Subcutaneous abdominal adipose tissue (tissue), 5 donors: ENCODE results near the gene CNTNAP2.
"Not testable (repeated sequence)": the region's sequence is repeated elsewhere in the genome, so short reads cannot be mapped to it uniquely, and the experiment has no call there.

ENCODE experiments used
- H3K27ac ChIP-seq: one replicate; pipeline ENCODE4 v1.7.0; 2013; ENCODE audit warnings: low read depth, mild to moderate bottlenecking, inconsistent platforms, low read length, moderate library complexity
- H3K27me3 ChIP-seq, 5 donors: one replicate each; pipeline ENCODE4 v1.7.0; 2013; ENCODE audit warnings: low read length in 5 of 5, inconsistent platforms in 1 of 5; ENCODE audit not compliant: control insufficient read depth in 5 of 5, insufficient read depth in 4 of 5
- H3K36me3 ChIP-seq, 5 donors: one replicate each; pipeline ENCODE4 v1.7.0; 2013; ENCODE audit warnings: low read length in 5 of 5; ENCODE audit not compliant: control insufficient read depth in 5 of 5, insufficient read depth in 5 of 5
- H3K4me1 ChIP-seq, 5 donors: one replicate each; pipeline ENCODE4 v1.7.0; 2013; ENCODE audit warnings: low read length in 5 of 5, mild to moderate bottlenecking in 3 of 5, moderate library complexity in 1 of 5; ENCODE audit not compliant: control insufficient read depth in 5 of 5, insufficient read depth in 5 of 5
- H3K4me3 ChIP-seq, 5 donors: one replicate each; pipeline ENCODE4 v1.7.0; 2013; ENCODE audit warnings: low read length in 5 of 5, low read depth in 1 of 5
- H3K9ac ChIP-seq, 5 donors: one replicate each; pipeline ENCODE4 v1.7.0; 2013; ENCODE audit warnings: low read length in 5 of 5, mild to moderate bottlenecking in 4 of 5, moderate library complexity in 3 of 5
- H3K9me3 ChIP-seq, 5 donors: one replicate each; pipeline ENCODE4 v1.7.0; 2013; ENCODE audit warnings: low read length in 5 of 5; ENCODE audit not compliant: control insufficient read depth in 5 of 5
- donor health status: healthy.
- donor health status: healthy.
- donor health status: healthy.
- donor health status: healthy.
- donor health status: healthy.

Gene CNTNAP2

GRCh38 chr7:146138926-146139325 is 22.3 kb downstream of the CNTNAP2 start:
- Histone ChIP-seq H3K36me3 (no peaks in the 10 kb centered on the region), H3K27ac (no peak overlapping the region), H3K9me3 (no peaks in the 10 kb centered on the region), H3K9ac (no peak overlapping the region), H3K4me1 (no peaks in the 10 kb centered on the region), H3K4me3 (no peak overlapping the region), H3K27me3 (no peaks in the 10 kb centered on the region)

- no peaks in the 10 kb centered on the region for H3K4me1 ChIP-seq
- H3K9ac ChIP-seq: no peak overlapping the region
- H3K36me3 ChIP-seq: no peaks in the 10 kb centered on the region
- no peaks in the 10 kb centered on the region for H3K27me3 ChIP-seq
- no peak overlapping the region for H3K4me3 ChIP-seq
- H3K27ac ChIP-seq: no peak overlapping the region
- no peaks in the 10 kb centered on the region for H3K9me3 ChIP-seq
Measured at GRCh38 chr7:146146831-146147486, 30.4 kb downstream of the CNTNAP2 start.

GRCh38 chr7:146150153-146150552 is 33.6 kb downstream of the CNTNAP2 start:
- Histone ChIP-seq H3K4me3 (no peak overlapping the region), H3K36me3 (no peaks in the 10 kb centered on the region), H3K27ac (no peak overlapping the region), H3K27me3 (no peaks in the 10 kb centered on the region), H3K4me1 (no peaks in the 10 kb centered on the region), H3K9me3 (no peaks in the 10 kb centered on the region), H3K9ac (no peak overlapping the region)

DNA sequence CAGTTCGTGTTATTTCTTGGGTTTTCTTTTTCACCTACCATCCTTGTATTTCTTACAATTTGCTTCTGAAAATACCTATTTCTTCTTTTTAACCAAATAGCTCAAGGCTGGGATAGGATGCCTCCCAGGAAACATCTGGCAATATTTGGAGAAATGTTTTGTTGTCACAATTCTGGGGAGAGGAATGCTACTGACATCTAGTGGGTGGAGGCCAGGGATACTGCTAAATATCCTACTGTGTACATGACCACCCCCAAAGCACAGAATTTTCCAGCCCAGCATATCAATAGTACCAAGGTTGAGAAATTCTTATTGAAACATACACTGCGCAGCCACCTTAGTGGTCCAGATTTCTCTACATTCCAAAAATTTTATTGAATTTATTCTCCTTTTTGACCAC is 55.5 kb downstream of the CNTNAP2 start:
- Histone ChIP-seq H3K27me3 (no peaks in the 10 kb centered on the region), H3K9me3 (no peaks in the 10 kb centered on the region), H3K27ac (no peak overlapping the region), H3K9ac (no peak overlapping the region), H3K4me3 (no peak overlapping the region), H3K36me3 (no peaks in the 10 kb centered on the region), H3K4me1 (no peaks in the 10 kb centered on the region)

DNA sequence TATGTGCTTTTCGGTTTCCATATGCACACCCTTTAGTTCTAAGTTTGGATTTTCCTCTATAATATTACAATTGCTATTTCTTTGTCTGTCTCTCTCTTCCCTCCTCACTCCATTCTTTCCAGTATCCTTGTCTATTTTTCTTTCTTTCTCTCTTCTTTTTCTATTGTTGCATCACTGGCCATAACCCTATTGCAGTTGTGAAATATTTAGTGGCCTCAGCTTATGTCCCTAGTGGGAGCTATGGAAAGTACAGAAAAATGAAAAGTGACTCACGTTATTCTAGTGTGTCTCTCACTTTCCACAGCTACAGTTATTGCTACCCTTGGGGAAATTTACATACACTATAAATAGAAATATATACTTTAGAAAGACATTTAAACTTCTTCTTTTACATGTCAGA is 59.1 kb downstream of the CNTNAP2 start:
- H3K27me3 ChIP-seq: no peaks in the 10 kb centered on the region

GRCh38 chr7:146176860-146177259 is 60.3 kb downstream of the CNTNAP2 start:
- no peak overlapping the region for H3K4me3 ChIP-seq
- no peak overlapping the region for H3K27ac ChIP-seq
- H3K9ac ChIP-seq: no peak overlapping the region
- no peaks in the 10 kb centered on the region for H3K9me3 ChIP-seq
- H3K27me3 ChIP-seq: no peaks in the 10 kb centered on the region
- H3K36me3 ChIP-seq: no peaks in the 10 kb centered on the region
- H3K4me1 ChIP-seq: no peaks in the 10 kb centered on the region

More for the DNA sequence above, 59.1 kb downstream of the CNTNAP2 start:
- no peak overlapping the region for H3K4me3 ChIP-seq
- no peaks in the 10 kb centered on the region for H3K36me3 ChIP-seq
- H3K9me3 ChIP-seq: no peaks in the 10 kb centered on the region
- H3K4me1 ChIP-seq: no peaks in the 10 kb centered on the region
- no peak overlapping the region for H3K9ac ChIP-seq
- no peak overlapping the region for H3K27ac ChIP-seq

DNA sequence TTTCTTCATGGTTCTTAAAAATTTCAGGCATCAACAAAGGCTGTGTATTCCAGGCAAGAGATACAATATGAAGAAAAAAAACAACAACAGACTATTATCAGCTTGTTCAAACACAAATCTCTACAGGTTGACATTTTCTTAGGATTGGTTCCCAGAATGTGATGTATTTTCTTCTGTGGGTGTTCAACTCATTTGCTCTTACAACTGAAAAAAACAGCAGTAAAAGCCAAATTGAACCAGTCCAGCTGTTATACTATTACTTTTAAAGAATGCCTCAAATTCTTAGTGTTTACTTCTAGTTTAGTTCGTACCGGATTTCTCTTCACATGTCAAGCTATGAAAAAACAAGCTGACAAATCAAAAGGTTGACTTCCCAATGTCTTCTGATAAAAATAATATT is 60.7 kb downstream of the CNTNAP2 start:
- Histone ChIP-seq H3K27ac (no peak overlapping the region), H3K9me3 (no peaks in the 10 kb centered on the region), H3K36me3 (no peaks in the 10 kb centered on the region), H3K4me1 (no peaks in the 10 kb centered on the region), H3K9ac (no peak overlapping the region), H3K27me3 (no peaks in the 10 kb centered on the region), H3K4me3 (no peak overlapping the region)

DNA sequence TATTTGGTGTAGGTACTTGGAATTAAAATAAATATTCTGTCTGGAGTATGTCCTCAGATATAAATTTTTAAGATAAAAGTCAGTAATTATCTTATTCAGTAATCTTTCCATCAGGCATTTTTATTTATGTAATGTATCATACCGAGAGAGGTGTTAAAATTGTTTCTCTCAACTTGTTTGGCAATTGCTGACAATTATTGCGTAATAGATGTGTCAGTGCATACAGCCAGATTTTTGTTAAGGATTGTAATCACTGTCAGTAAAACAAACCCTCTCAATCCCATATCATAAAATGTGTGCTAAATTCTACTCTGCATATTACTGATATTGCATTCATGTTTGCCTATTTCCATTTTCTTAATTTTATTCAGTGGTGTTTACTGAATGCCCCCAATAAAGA is 69.2 kb downstream of the CNTNAP2 start:
- H3K36me3 ChIP-seq: no peaks in the 10 kb centered on the region
- H3K9me3 ChIP-seq: peaks cover 0 to 9% (median 4%) of the 10 kb centered on the region in 5 donors
- no peak overlapping the region for H3K9ac ChIP-seq
- no peak overlapping the region for H3K27ac ChIP-seq
- H3K4me3 ChIP-seq: no peak overlapping the region
- H3K4me1 ChIP-seq: no peaks in the 10 kb centered on the region
- H3K27me3 ChIP-seq: no peaks in the 10 kb centered on the region

GRCh38 chr7:146191428-146191827 is 74.8 kb downstream of the CNTNAP2 start:
- peaks cover 0 to 23% (median 5%) of the 10 kb centered on the region in 5 donors for H3K9me3 ChIP-seq
- not testable (repeated sequence) for H3K36me3 ChIP-seq, H3K27ac ChIP-seq, H3K4me3 ChIP-seq, H3K9ac ChIP-seq, H3K4me1 ChIP-seq, H3K27me3 ChIP-seq

GRCh38 chr7:146201945-146202344 is 85.3 kb downstream of the CNTNAP2 start:
- no peak overlapping the region for H3K9ac ChIP-seq
- no peaks in the 10 kb centered on the region for H3K36me3 ChIP-seq
- H3K27me3 ChIP-seq: no peaks in the 10 kb centered on the region
- no peaks in the 10 kb centered on the region for H3K4me1 ChIP-seq
- H3K27ac ChIP-seq: no peak overlapping the region
- no peak overlapping the region for H3K4me3 ChIP-seq
- no peaks in the 10 kb centered on the region for H3K9me3 ChIP-seq

GRCh38 chr7:146206270-146206669 is 89.7 kb downstream of the CNTNAP2 start:
- no peaks in the 10 kb centered on the region for H3K27me3 ChIP-seq
- no peaks in the 10 kb centered on the region for H3K36me3 ChIP-seq
- H3K4me1 ChIP-seq: no peaks in the 10 kb centered on the region
- no peak overlapping the region for H3K9ac ChIP-seq
- H3K4me3 ChIP-seq: no peak overlapping the region
- H3K27ac ChIP-seq: no peak overlapping the region
- no peaks in the 10 kb centered on the region for H3K9me3 ChIP-seq
